ENCODE results near the gene ITCH. TPM values are rescaled to one million over a fixed set of nuclear protein-coding genes. Genes with fewer than 3 reads are reported as not detected.

Gene ITCH
- total RNA-seq, 2 experiments from 2014 or later: 44.2 to 47.0 TPM

DNA sequence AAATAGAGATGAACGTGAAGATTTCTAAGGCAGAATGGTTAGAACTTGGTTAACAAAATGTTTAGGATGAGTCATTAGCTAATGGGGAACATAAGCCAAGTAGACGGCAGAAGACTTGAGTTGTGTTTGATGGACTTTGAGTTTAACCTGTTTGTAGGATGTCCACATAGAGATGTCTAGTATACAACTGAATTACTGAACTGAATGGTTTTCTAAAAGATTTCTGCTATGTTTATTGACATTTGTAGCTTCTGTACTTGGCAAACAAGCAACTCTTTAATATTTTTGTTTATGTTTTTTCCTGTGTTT lies 98.7 kb downstream of the ITCH start:
- TF ChIP-seq, protein P1, sequence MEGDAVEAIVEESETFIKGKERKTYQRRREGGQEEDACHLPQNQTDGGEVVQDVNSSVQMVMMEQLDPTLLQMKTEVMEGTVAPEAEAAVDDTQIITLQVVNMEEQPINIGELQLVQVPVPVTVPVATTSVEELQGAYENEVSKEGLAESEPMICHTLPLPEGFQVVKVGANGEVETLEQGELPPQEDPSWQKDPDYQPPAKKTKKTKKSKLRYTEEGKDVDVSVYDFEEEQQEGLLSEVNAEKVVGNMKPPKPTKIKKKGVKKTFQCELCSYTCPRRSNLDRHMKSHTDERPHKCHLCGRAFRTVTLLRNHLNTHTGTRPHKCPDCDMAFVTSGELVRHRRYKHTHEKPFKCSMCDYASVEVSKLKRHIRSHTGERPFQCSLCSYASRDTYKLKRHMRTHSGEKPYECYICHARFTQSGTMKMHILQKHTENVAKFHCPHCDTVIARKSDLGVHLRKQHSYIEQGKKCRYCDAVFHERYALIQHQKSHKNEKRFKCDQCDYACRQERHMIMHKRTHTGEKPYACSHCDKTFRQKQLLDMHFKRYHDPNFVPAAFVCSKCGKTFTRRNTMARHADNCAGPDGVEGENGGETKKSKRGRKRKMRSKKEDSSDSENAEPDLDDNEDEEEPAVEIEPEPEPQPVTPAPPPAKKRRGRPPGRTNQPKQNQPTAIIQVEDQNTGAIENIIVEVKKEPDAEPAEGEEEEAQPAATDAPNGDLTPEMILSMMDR (IDR thresholded peaks at IDR 0.05): no peak
- no peaks in the 10 kb centered on the region for H3K9me3 Mint-ChIP-seq
- ChIA-PET POLR2A (interaction anchor here (1.1 kb wide), 1 partner anchor 87 kb away, joined by 3 read pairs; no protein-coding TSS in a partner anchor), CTCF (no interaction called here)
- H3K27ac Mint-ChIP-seq: no peak overlapping the region
- no peaks in the 10 kb centered on the region for H3K27me3 Mint-ChIP-seq
- H3K27ac ChIP-seq (ENCODE audit: low read depth in 1 of 2, low read length in 2 of 2): no peak overlapping the region
- DNase-seq (no peak), ATAC-seq (ENCODE audit: poor library complexity) (no peak)
- no peaks in the 10 kb centered on the region for H3K4me1 ChIP-seq (ENCODE audit: insufficient read depth, low read length)
- no peak overlapping the region for H3K4me3 ChIP-seq (ENCODE audit: low read length)
- H3K9me3 ChIP-seq (ENCODE audit: control insufficient read depth in 1 of 2, insufficient read depth in 1 of 2, low read length in 2 of 2): no peaks in the 10 kb centered on the region
- H3K4me1 Mint-ChIP-seq (ENCODE audit: low read depth): no peaks in the 10 kb centered on the region
- H3K4me3 Mint-ChIP-seq: no peak overlapping the region
- no peaks in the 10 kb centered on the region for H3K27me3 ChIP-seq (ENCODE audit: control insufficient read depth in 1 of 2, insufficient read depth in 2 of 2, low read length in 2 of 2)
- intact Hi-C loops (cut with DNase I, micrococcal nuclease): no loop called here
- peaks cover 61% of the 10 kb centered on the region for H3K36me3 ChIP-seq (ENCODE audit: insufficient read depth, low read length)
- H3K36me3 Mint-ChIP-seq (ENCODE audit: low read depth): peaks cover 84% of the 10 kb centered on the region

DNA sequence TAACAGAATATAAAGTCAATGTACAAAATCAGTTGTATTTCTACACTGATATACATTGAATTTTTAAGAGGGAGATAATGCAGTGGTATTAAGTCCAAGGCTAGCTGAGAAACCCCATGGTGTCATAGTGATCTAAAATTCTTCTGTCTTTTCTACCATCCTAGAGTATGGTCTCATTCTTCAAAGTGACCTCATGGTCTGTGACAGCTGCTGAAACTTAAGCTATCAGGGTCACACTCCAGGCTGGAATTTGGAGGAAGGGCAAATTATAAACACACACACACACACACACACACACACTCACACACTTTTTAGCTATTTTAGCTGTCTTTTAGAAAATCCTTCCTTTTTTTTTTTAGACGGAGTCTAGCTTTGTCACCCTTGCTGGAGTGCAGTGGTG lies 105.9 kb downstream of the ITCH start:
- Mint-ChIP-seq H3K36me3 (ENCODE audit: low read depth) (peaks cover 83% of the 10 kb centered on the region), H3K4me3 (no peak overlapping the region), H3K4me1 (ENCODE audit: low read depth) (no peaks in the 10 kb centered on the region), H3K27me3 (no peaks in the 10 kb centered on the region), H3K9me3 (no peaks in the 10 kb centered on the region), H3K27ac (no peak overlapping the region)
- H3K4me3 ChIP-seq (ENCODE audit: low read length): no peak overlapping the region
- no peak for ATAC-seq (ENCODE audit: poor library complexity)
- H3K9me3 ChIP-seq (ENCODE audit: control insufficient read depth in 1 of 2, insufficient read depth in 1 of 2, low read length in 2 of 2): no peaks in the 10 kb centered on the region
- H3K27ac ChIP-seq (ENCODE audit: low read depth in 1 of 2, low read length in 2 of 2): no peak overlapping the region
- TF ChIP-seq, protein P1 (IDR thresholded peaks at IDR 0.05): no peak
- DNase-seq: no peak
- CTCF ChIA-PET: interaction anchor here (2.3 kb wide), 1 partner anchor 156 kb away, joined by 4 read pairs; no protein-coding TSS in a partner anchor
- POLR2A ChIA-PET: no interaction called here
- no peaks in the 10 kb centered on the region for H3K4me1 ChIP-seq (ENCODE audit: insufficient read depth, low read length)
- H3K36me3 ChIP-seq (ENCODE audit: insufficient read depth, low read length): peaks cover 27% of the 10 kb centered on the region
- no peaks in the 10 kb centered on the region for H3K27me3 ChIP-seq (ENCODE audit: control insufficient read depth in 1 of 2, insufficient read depth in 2 of 2, low read length in 2 of 2)
- intact Hi-C loops (cut with DNase I, micrococcal nuclease): no loop called here

DNA sequence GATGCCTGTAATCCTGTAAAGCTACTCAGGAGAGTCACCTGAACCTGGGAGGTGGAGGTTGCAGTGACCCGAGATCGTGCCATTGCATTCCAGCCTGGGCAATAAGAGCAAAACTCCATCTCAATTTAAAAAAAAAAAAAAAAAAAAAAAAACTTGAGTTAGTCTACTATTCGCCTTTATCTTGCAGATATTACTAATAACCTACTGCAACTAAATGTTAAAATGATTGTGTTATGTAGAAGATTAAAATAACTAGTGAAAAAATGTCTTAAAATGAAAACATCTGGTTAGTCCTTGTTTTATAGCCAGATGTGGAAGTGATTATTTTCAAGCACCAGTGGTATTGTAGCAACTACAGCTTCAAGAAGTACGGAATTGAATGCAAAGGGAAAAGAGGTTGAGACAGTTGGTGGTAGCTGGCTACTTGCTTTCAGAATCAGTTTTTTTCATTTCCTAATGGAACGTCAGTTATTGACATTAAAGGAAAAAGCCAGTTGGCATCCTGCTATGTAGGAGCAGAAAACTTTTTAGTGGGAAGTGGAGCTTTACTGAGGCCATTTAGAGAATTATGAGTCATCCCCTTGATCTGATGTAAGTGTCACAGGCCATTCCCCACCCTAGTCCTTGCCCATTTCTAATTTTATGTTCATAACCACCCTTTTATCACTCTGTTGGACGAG lies 109.3 kb downstream of the ITCH start:
- Histone ChIP-seq H3K4me3 (ENCODE audit: low read length) (no peak overlapping the region), H3K9me3 (ENCODE audit: control insufficient read depth in 1 of 2, insufficient read depth in 1 of 2, low read length in 2 of 2) (no peaks in the 10 kb centered on the region), H3K4me1 (ENCODE audit: insufficient read depth, low read length) (no peaks in the 10 kb centered on the region), H3K27me3 (ENCODE audit: control insufficient read depth in 1 of 2, insufficient read depth in 2 of 2, low read length in 2 of 2) (no peaks in the 10 kb centered on the region), H3K27ac (ENCODE audit: low read depth in 1 of 2, low read length in 2 of 2) (no peak overlapping the region), H3K36me3 (ENCODE audit: insufficient read depth, low read length) (peaks cover 31% of the 10 kb centered on the region)
- ChIA-PET POLR2A (no interaction called here), CTCF (interaction anchor here (0.6 to 1.8 kb wide), 3 partner anchors 12 to 160 kb away, joined by 3 to 6 read pairs (median 3); no protein-coding TSS in a partner anchor)
- no peak for ATAC-seq (ENCODE audit: poor library complexity)
- intact Hi-C loops (cut with DNase I, micrococcal nuclease): no loop called here
- H3K9me3 Mint-ChIP-seq: no peaks in the 10 kb centered on the region
- TF ChIP-seq, protein P1 (IDR thresholded peaks at IDR 0.05): no peak
- no peaks in the 10 kb centered on the region for H3K27me3 Mint-ChIP-seq
- H3K4me3 Mint-ChIP-seq: no peak overlapping the region
- H3K4me1 Mint-ChIP-seq (ENCODE audit: low read depth): peaks cover 6% of the 10 kb centered on the region
- DNase-seq: no peak
- peaks cover 81% of the 10 kb centered on the region for H3K36me3 Mint-ChIP-seq (ENCODE audit: low read depth)
- H3K27ac Mint-ChIP-seq: no peak overlapping the region
